Measurements from ENCODE around the gene CYTH1. TPM values are rescaled to one million over a fixed set of nuclear protein-coding genes. Genes with fewer than 3 reads are reported as not detected.

The CYTH1 gene
- polyA plus RNA-seq, 1 of the 3 experiments (the other 2 are of a cell fraction): 23.8 TPM

DNA sequence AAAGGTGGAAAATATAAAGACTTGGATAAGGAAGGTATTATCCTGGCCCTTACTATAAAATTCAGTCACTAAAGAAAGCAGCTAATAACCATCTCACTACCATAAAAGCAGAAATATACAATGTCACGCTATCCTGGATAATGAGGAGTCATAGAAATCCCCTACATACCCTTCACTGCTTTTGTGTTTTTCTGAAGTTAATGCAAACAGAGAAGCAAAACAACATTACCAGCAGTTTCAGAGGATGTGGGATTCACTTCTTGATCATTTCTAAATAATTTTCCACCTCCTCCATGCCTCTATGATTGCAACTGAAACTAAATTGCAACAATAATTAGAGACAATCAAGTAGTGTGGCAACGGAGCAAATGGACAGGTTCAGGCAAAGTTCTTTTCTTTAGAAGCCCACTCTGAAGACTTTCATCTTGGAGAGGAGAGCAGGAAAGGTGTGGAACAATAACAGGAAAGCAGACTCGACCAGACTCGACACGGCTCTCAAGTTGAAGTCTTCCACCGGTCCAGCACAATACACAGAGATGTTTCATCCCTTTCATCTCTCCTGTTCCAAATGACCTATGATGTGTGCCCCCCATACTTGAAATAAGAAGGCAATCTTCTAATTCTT lies 10.2 kb downstream of the CYTH1 start:
- H3K79me2 ChIP-seq (ENCODE audit: insufficient read depth): peaks cover 96% of the 10 kb centered on the region
- CTCF ChIA-PET: interaction anchor here (0.8 kb wide), 1 partner anchor 63 kb away, joined by 3 read pairs; no protein-coding TSS in a partner anchor
- no peak overlapping the region for H3K27ac ChIP-seq (ENCODE audit: low read depth in 2 of 2, low read length in 1 of 2)
- H3K4me3 ChIP-seq (ENCODE audit: low read depth in 2 of 2, low read length in 1 of 2): no peak overlapping the region
- H3K36me3 ChIP-seq (replicated peaks in 1 of 2; ENCODE audit: control insufficient read depth in 1 of 2, insufficient read depth in 2 of 2, low read length in 1 of 2): no peaks in the 10 kb centered on the region
- no peaks in the 10 kb centered on the region for H3K27me3 ChIP-seq (ENCODE audit: insufficient read depth)
- H3K4me1 ChIP-seq (ENCODE audit: control insufficient read depth in 1 of 2, insufficient read depth in 2 of 2, low read depth in 1 of 2, low read length in 1 of 2): peaks cover 0 to 5% of the 10 kb centered on the region in 2 experiments; a peak in 1 of 4 replicates
- H3K9me2 ChIP-seq: no peaks in the 10 kb centered on the region
- H3F3A ChIP-seq (replicated peaks; ENCODE audit: insufficient read depth): no peaks in the 10 kb centered on the region
- WGBS (ENCODE audit: low lambda C conversion rate): 91% methylated on average over 6 of the region's 6 CpGs
- TF ChIP-seq, protein P1, sequence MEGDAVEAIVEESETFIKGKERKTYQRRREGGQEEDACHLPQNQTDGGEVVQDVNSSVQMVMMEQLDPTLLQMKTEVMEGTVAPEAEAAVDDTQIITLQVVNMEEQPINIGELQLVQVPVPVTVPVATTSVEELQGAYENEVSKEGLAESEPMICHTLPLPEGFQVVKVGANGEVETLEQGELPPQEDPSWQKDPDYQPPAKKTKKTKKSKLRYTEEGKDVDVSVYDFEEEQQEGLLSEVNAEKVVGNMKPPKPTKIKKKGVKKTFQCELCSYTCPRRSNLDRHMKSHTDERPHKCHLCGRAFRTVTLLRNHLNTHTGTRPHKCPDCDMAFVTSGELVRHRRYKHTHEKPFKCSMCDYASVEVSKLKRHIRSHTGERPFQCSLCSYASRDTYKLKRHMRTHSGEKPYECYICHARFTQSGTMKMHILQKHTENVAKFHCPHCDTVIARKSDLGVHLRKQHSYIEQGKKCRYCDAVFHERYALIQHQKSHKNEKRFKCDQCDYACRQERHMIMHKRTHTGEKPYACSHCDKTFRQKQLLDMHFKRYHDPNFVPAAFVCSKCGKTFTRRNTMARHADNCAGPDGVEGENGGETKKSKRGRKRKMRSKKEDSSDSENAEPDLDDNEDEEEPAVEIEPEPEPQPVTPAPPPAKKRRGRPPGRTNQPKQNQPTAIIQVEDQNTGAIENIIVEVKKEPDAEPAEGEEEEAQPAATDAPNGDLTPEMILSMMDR (IDR thresholded peaks at IDR 0.05): no peak
- TF ChIP-seq RXRA (IDR thresholded peaks at IDR 0.05; ENCODE audit: borderline replicate concordance, low read depth): no peak
- TF ChIP-seq, protein P2, sequence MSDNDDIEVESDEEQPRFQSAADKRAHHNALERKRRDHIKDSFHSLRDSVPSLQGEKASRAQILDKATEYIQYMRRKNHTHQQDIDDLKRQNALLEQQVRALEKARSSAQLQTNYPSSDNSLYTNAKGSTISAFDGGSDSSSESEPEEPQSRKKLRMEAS (IDR thresholded peaks at IDR 0.05; ENCODE audit: low read depth): no peak
- TF ChIP-seq JUND (IDR thresholded peaks at IDR 0.05): no peak
- TF ChIP-seq TAF1 (IDR thresholded peaks at IDR 0.05; ENCODE audit: borderline replicate concordance, low read depth, low read length): no peak
- TF ChIP-seq, protein P3, sequence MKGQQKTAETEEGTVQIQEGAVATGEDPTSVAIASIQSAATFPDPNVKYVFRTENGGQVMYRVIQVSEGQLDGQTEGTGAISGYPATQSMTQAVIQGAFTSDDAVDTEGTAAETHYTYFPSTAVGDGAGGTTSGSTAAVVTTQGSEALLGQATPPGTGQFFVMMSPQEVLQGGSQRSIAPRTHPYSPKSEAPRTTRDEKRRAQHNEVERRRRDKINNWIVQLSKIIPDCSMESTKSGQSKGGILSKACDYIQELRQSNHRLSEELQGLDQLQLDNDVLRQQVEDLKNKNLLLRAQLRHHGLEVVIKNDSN (IDR thresholded peaks at IDR 0.05; ENCODE audit: borderline replicate concordance, low read depth): no peak
- no peak for TF ChIP-seq FOXM1 (IDR thresholded peaks at IDR 0.05; ENCODE audit: low read depth)
- no peak for TF ChIP-seq EP300 (IDR thresholded peaks at IDR 0.05; ENCODE audit: borderline replicate concordance in 1 of 2, low read depth in 1 of 2, low read length in 1 of 2)
- TF ChIP-seq MXI1 (IDR thresholded peaks at IDR 0.05; ENCODE audit: low read depth, low read length): no peak
- no peak for TF ChIP-seq RCOR1 (IDR thresholded peaks at IDR 0.05; ENCODE audit: low read length)
- TF ChIP-seq, protein P4, sequence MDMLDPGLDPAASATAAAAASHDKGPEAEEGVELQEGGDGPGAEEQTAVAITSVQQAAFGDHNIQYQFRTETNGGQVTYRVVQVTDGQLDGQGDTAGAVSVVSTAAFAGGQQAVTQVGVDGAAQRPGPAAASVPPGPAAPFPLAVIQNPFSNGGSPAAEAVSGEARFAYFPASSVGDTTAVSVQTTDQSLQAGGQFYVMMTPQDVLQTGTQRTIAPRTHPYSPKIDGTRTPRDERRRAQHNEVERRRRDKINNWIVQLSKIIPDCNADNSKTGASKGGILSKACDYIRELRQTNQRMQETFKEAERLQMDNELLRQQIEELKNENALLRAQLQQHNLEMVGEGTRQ (IDR thresholded peaks at IDR 0.05; ENCODE audit: borderline replicate concordance, low read depth, low read length): no peak
- no peak for TF ChIP-seq SIN3A (IDR thresholded peaks at IDR 0.05; ENCODE audit: borderline replicate concordance, low read depth, low read length)
- TF ChIP-seq TCF12 (IDR thresholded peaks at IDR 0.05): no peak
- TF ChIP-seq, protein P5, sequence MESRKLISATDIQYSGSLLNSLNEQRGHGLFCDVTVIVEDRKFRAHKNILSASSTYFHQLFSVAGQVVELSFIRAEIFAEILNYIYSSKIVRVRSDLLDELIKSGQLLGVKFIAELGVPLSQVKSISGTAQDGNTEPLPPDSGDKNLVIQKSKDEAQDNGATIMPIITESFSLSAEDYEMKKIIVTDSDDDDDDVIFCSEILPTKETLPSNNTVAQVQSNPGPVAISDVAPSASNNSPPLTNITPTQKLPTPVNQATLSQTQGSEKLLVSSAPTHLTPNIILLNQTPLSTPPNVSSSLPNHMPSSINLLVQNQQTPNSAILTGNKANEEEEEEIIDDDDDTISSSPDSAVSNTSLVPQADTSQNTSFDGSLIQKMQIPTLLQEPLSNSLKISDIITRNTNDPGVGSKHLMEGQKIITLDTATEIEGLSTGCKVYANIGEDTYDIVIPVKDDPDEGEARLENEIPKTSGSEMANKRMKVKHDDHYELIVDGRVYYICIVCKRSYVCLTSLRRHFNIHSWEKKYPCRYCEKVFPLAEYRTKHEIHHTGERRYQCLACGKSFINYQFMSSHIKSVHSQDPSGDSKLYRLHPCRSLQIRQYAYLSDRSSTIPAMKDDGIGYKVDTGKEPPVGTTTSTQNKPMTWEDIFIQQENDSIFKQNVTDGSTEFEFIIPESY (IDR thresholded peaks at IDR 0.05; ENCODE audit: borderline replicate concordance, low read depth): no peak
- TF ChIP-seq FOXJ3 (CRISPR knock-in tag; IDR thresholded peaks at IDR 0.05): no peak
- no peak for TF ChIP-seq TEAD4 (IDR thresholded peaks at IDR 0.05; ENCODE audit: borderline replicate concordance, insufficient read depth)
- no peak for TF ChIP-seq POLR2AphosphoS5 (IDR thresholded peaks at IDR 0.05; ENCODE audit: low read depth, low read length)
- TF ChIP-seq RFX5 (IDR thresholded peaks at IDR 0.05; ENCODE audit: low read length): no peak
- no peaks in the 10 kb centered on the region for H3K9me3 ChIP-seq
- POLR2A ChIA-PET: no interaction called here
- no peak overlapping the region for H3K4me2 ChIP-seq
- H2AFZ ChIP-seq (ENCODE audit: low read depth): no peak overlapping the region
- H3K9ac ChIP-seq: no peak overlapping the region
- H4K20me1 ChIP-seq (ENCODE audit: insufficient read depth): peaks cover 24% of the 10 kb centered on the region
- DNase-seq: no peak
